T-cell (primary cell): ENCODE measurements around the gene TSPO. TPM values are rescaled to one million over a fixed set of nuclear protein-coding genes. Genes with fewer than 3 reads are reported as not detected.

Source experiments
- ATAC-seq, 4 experiments: fragments of 200-7000 bp in 3 of 4; fragments of 150-1000 bp in 1 of 4; cut with Tn5 transposase; replicated peaks in 1 of 4; 1 replicate in 3 of 4; 2 replicates in 1 of 4; pipeline ENCODE4 v1.10.0; 2021; ENCODE audit warnings: moderate library complexity in 3 of 4, mild to moderate bottlenecking in 2 of 4, moderate number of reproducible peaks in 1 of 4
- CTCF ChIA-PET, 2 donors: fragments of 300-600 bp; sonication (Branson Sonifier 250); formaldehyde crosslinking; loops; one replicate each; lab custom pipeline; 2022; ENCODE audit warnings: antibody characterized with exemption in 2 of 2; lab: Charles Lee
- POLR2A ChIA-PET, 2 donors: fragments of 300-600 bp; sonication (Branson Sonifier 250); formaldehyde crosslinking; loops; one replicate each; lab custom pipeline; 2022; ENCODE audit warnings: antibody characterized with exemption in 2 of 2; lab: Charles Lee
- DNase-seq, 35 experiments: peaks; one replicate each; pipeline versions ENCODE4 v3.0.0 to v3.0.0-alpha.2; 2013 to 2023
- H3K27ac ChIP-seq: one replicate; pipeline ENCODE4 v1.5.1; 2013; ENCODE audit warnings: low read length
- H3K27me3 ChIP-seq, 2 experiments: replicated peaks in 1 of 2; 1 replicate in 1 of 2; 2 replicates in 1 of 2; pipeline versions ENCODE4 v1.6.1 to v1.7.0; 2013; ENCODE audit warnings: low read length in 1 of 2, mixed read lengths in 1 of 2; ENCODE audit not compliant: control insufficient read depth in 2 of 2, insufficient read depth in 2 of 2; ENCODE audit errors: extremely low read depth in 1 of 2
- H3K36me3 ChIP-seq, 2 donors: 1 replicate in 1 of 2; 2 replicates in 1 of 2; pipeline versions ENCODE4 v1.6.1 to v1.7.0; 2013; ENCODE audit warnings: low read length in 1 of 2; ENCODE audit not compliant: control insufficient read depth in 2 of 2, insufficient read depth in 1 of 2; ENCODE audit errors: extremely low read depth in 1 of 2
- H3K4me1 ChIP-seq, 2 experiments: 1 replicate in 1 of 2; 2 replicates in 1 of 2; pipeline versions ENCODE4 v1.6.1 to v1.7.0; 2013; ENCODE audit warnings: low read length in 2 of 2, mixed read lengths in 1 of 2; ENCODE audit not compliant: insufficient read depth in 2 of 2, control insufficient read depth in 1 of 2; ENCODE audit errors: extremely low read depth in 1 of 2
- H3K4me3 ChIP-seq, 2 donors: 1 replicate in 1 of 2; 2 replicates in 1 of 2; pipeline versions ENCODE4 v1.5.1 to v1.7.0; 2013; ENCODE audit warnings: mild to moderate bottlenecking in 2 of 2, low read length in 1 of 2, moderate library complexity in 1 of 2; ENCODE audit not compliant: control insufficient read depth in 1 of 2; ENCODE audit errors: extremely low read depth in 1 of 2
- H3K9me3 ChIP-seq: 2 replicates; pipeline ENCODE4 v1.7.0; 2013
- H3K27ac Mint-ChIP-seq, 2 donors: one replicate each; pipeline ENCODE4 v1.8.0; 2020 to 2021; ENCODE audit warnings: mild to moderate bottlenecking in 2 of 2, mixed read lengths in 2 of 2
- H3K27me3 Mint-ChIP-seq, 2 donors: one replicate each; pipeline ENCODE4 v1.8.0; 2021 to 2022; ENCODE audit warnings: mixed read lengths in 2 of 2
- H3K36me3 Mint-ChIP-seq: one replicate; pipeline ENCODE4 v1.8.0; 2021; ENCODE audit warnings: mixed read lengths
- H3K4me1 Mint-ChIP-seq, 3 donors: one replicate each; pipeline ENCODE4 v1.8.0; 2020 to 2022; ENCODE audit warnings: mixed read lengths in 3 of 3, mild to moderate bottlenecking in 1 of 3
- H3K4me3 Mint-ChIP-seq, 3 donors: one replicate each; pipeline ENCODE4 v1.8.0; 2020 to 2022; ENCODE audit warnings: mild to moderate bottlenecking in 3 of 3, mixed read lengths in 3 of 3, moderate library complexity in 3 of 3
- H3K9me3 Mint-ChIP-seq, 3 donors: one replicate each; pipeline ENCODE4 v1.8.0; 2020 to 2022; ENCODE audit warnings: mixed read lengths in 3 of 3
- WGBS: methylation state at CpG from one replicate; pipeline ENCODE4 v1.1.5; 2013; ENCODE audit warnings: missing lambda C conversion rate; ENCODE audit not compliant: insufficient coverage; 5-methylcytosine and 5-hydroxymethylcytosine counted together
- total RNA-seq, 35 experiments: library from RNA in 6 of 35; stranded (reverse) in 6 of 35; fragments of 120-200 nt in 1 of 35; gene quantifications; one replicate each; pipeline versions ENCODE4 v1.2.1 to v1.2.4 and lab custom pipeline; 2013 to 2026

TSPO gene
- total RNA-seq, 5 donors from 2014 or later (not counting 1 experiment from before 2014, with no cell fraction given): 50.2 to 128 (median 101) TPM

DNA sequence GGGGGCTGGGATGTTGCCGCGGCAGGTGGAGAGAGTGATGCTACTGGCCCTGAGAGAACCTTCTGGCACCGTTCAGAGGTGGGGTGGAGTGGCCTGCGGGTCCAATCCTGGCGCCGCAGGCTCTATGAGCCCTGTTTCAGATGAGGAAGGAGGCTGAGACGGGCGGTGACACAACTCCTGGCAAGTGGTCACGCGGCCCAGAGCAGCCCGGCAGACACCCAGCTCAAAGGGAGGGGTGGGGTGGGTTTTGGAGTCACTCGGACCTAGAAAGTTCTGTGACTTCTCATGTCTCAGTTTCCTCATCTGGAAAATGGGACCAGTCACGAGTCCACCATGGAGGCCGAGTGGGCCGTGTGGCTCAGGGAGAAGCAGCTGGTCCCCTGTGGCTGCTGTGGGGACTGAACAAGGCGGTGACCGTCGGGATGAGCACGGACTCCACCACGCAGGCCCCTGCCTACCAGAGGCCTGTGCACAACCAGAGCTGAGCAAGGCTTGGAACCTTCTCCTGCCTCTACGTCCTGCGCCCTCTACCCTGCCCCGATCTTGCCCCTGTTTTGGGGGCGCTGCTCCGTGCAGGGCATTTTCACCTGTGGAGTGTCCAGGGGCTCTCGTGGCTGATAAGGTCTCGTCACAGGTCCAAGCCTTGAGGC lies 3.7 kb downstream of the TSPO start:
- Mint-ChIP-seq H3K36me3 (peaks cover 3% of the 10 kb centered on the region), H3K4me3 (no peak overlapping the region), H3K27me3 (no peaks in the 10 kb centered on the region), H3K27ac (peak overlapping the region in 1 of 2 donors; percentile 16), H3K4me1 (peaks cover 17 to 36% (median 27%) of the 10 kb centered on the region in 3 donors), H3K9me3 (no peaks in the 10 kb centered on the region)
- DNase-seq (peak in 1 of 35 experiments; percentile 21), ATAC-seq (no peak)
- Histone ChIP-seq H3K27ac (no peak overlapping the region), H3K4me3 (no peak overlapping the region), H3K27me3 (no peaks in the 10 kb centered on the region), H3K36me3 (peaks cover 0 to 3% of the 10 kb centered on the region in 2 donors), H3K9me3 (no peaks in the 10 kb centered on the region), H3K4me1 (peaks cover 2 to 24% of the 10 kb centered on the region in 2 experiments)
- 93% methylated on average over 20 of the region's 27 CpGs for WGBS
- POLR2A ChIA-PET: no interaction called here
- CTCF ChIA-PET: no interaction called here

DNA sequence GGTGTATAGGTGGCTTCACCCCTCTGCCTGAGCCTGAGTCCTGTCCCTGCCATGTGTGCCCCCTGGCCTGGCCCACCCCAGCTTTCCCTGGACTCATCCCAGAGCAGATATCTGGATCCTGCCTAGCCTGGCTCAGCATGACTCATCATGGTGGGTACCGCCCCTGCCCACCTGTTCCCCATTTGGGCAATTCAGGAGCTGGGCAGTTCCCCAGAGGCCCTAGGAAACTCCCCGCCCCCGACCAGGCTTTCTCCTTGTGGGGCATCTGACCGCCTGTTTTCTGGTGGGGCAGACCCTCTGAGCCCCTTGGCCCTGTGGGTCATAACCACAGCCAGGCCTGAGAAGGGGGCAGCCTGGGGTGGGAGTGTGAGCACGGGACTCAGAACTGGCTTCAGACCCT lies 4.4 kb downstream of the TSPO start:
- Histone ChIP-seq H3K27me3 (no peaks in the 10 kb centered on the region), H3K9me3 (no peaks in the 10 kb centered on the region), H3K4me3 (no peak overlapping the region), H3K27ac (no peak overlapping the region), H3K4me1 (peaks cover 2 to 20% of the 10 kb centered on the region in 2 experiments), H3K36me3 (peaks cover 0 to 7% of the 10 kb centered on the region in 2 donors)
- H3K4me3 Mint-ChIP-seq: no peak overlapping the region
- no peak for DNase-seq
- 71% methylated on average over 5 of the region's 5 CpGs for WGBS
- no peak overlapping the region for H3K27ac Mint-ChIP-seq
- H3K4me1 Mint-ChIP-seq: peaks cover 15 to 31% (median 23%) of the 10 kb centered on the region in 3 donors
- ChIA-PET CTCF (no interaction called here), POLR2A (no interaction called here)
- no peak for ATAC-seq
- peaks cover 7% of the 10 kb centered on the region for H3K36me3 Mint-ChIP-seq
- H3K27me3 Mint-ChIP-seq: no peaks in the 10 kb centered on the region
- no peaks in the 10 kb centered on the region for H3K9me3 Mint-ChIP-seq

DNA sequence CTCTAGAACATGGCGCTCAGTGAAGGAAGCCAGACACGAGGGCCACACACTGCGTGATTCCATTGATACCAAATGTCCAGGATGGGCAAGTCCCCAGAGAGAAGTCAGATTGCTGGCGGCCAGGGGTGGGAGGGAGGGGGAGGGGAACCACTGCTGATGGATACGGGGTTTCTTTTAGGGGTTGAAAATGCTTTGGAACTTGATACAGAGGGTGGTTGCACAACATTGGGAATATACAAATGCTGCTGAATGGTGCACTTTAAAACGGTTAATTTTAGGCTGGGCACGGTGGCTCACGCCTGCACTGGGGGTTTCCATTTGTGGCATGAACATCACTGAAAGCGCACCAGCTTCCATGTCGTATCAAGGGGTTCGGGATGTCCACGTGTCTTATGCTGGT lies 5.1 kb downstream of the TSPO start:
- H3K4me1 Mint-ChIP-seq: peaks cover 11 to 27% (median 20%) of the 10 kb centered on the region in 3 donors
- H3K4me3 Mint-ChIP-seq: no peak overlapping the region
- Histone ChIP-seq H3K4me3 (no peak overlapping the region), H3K9me3 (no peaks in the 10 kb centered on the region), H3K36me3 (peaks cover 0 to 7% of the 10 kb centered on the region in 2 donors), H3K27me3 (no peaks in the 10 kb centered on the region), H3K27ac (no peak overlapping the region), H3K4me1 (peaks cover 2 to 15% of the 10 kb centered on the region in 2 experiments)
- no peaks in the 10 kb centered on the region for H3K9me3 Mint-ChIP-seq
- CTCF ChIA-PET: no interaction called here
- no peak for DNase-seq
- no peaks in the 10 kb centered on the region for H3K27me3 Mint-ChIP-seq
- H3K27ac Mint-ChIP-seq: no peak overlapping the region
- POLR2A ChIA-PET: no interaction called here
- H3K36me3 Mint-ChIP-seq: peaks cover 7% of the 10 kb centered on the region
- 88% methylated on average over 12 of the region's 12 CpGs for WGBS
- ATAC-seq: no peak

DNA sequence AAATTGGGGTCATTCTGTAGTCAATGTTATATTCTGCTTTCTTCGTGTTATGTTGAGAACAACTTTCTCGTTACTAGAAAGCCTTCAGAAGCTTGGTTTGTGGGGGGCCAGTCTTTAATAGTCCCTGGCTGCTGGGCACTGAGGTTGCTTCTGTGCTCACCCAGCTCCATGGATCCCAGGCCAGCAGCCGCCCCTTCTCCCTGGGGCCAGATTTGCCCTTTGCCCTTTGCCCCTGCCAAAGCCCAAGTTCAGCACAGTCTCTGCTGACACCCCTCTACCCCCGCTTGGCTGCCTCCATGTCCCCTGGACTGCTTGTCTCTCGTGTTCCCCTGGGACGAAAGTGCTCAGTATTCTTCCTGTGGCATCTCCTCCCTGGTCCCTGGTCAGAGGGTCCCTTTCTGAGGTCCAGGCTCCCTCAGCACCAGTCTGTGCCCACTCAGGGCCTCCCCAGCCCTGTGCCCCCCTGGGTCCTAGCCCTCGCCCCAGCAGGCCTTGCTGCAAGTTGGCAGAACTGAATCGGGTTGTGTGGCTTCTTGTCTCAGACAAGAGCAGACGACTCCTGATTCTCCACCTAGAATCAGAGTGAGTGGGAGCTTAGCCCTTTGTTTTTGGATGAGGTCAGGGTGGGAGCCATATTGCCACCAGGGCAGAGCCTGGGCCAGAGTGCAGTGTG lies 6.7 kb downstream of the TSPO start:
- no peaks in the 10 kb centered on the region for H3K27me3 Mint-ChIP-seq
- WGBS: 89% methylated on average over 6 of the region's 9 CpGs
- Histone ChIP-seq H3K4me3 (no peak overlapping the region), H3K9me3 (no peaks in the 10 kb centered on the region), H3K27me3 (no peaks in the 10 kb centered on the region), H3K27ac (no peak overlapping the region), H3K36me3 (peaks cover 0 to 7% of the 10 kb centered on the region in 2 donors), H3K4me1 (peaks cover 0 to 6% of the 10 kb centered on the region in 2 experiments)
- no peak overlapping the region for H3K27ac Mint-ChIP-seq
- no peak overlapping the region for H3K4me3 Mint-ChIP-seq
- ChIA-PET CTCF (no interaction called here), POLR2A (no interaction called here)
- no peaks in the 10 kb centered on the region for H3K9me3 Mint-ChIP-seq
- ATAC-seq: no peak
- DNase-seq: no peak
- H3K36me3 Mint-ChIP-seq: peaks cover 10% of the 10 kb centered on the region
- H3K4me1 Mint-ChIP-seq: peaks cover 5 to 19% (median 13%) of the 10 kb centered on the region in 3 donors

DNA sequence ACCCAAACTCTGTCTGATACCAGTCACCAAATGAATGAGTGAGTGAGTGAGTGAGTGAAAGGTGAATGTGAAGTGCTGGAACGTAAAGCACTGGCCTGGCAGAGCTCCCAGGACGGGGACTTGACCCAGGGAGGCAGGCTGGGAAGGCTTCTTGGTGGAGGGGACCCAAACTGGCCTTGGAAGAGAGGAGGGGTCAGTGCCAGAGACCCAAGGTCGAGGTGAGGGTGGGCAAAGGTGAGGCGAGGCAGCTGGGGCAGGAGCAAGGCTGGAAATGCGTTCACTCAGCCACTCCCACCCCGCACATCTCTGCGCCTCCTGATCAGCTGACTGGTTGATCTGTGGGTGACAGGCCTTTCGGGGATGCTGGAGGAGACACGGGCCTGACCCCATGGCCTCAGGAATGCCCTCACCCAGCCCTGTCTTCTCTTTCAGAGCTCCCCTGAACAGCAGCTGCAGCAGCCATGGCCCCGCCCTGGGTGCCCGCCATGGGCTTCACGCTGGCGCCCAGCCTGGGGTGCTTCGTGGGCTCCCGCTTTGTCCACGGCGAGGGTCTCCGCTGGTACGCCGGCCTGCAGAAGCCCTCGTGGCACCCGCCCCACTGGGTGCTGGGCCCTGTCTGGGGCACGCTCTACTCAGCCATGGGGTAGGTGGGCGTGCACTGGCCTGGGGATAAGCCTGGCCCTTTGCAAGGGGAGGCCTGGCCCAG lies 7.6 kb downstream of the TSPO start:
- ATAC-seq (no peak), DNase-seq (no peak)
- no peak overlapping the region for H3K27ac Mint-ChIP-seq
- ChIA-PET POLR2A (no interaction called here), CTCF (no interaction called here)
- Histone ChIP-seq H3K27ac (no peak overlapping the region), H3K4me3 (no peak overlapping the region), H3K27me3 (no peaks in the 10 kb centered on the region), H3K36me3 (peaks cover 0 to 7% of the 10 kb centered on the region in 2 donors), H3K9me3 (no peaks in the 10 kb centered on the region), H3K4me1 (peaks cover 0 to under 1% of the 10 kb centered on the region in 2 experiments)
- 94% methylated on average over 20 of the region's 24 CpGs for WGBS
- no peaks in the 10 kb centered on the region for H3K27me3 Mint-ChIP-seq
- H3K4me1 Mint-ChIP-seq: peaks cover 2 to 18% (median 10%) of the 10 kb centered on the region in 3 donors
- H3K4me3 Mint-ChIP-seq: no peak overlapping the region
- H3K36me3 Mint-ChIP-seq: peaks cover 10% of the 10 kb centered on the region
- H3K9me3 Mint-ChIP-seq: no peaks in the 10 kb centered on the region

DNA sequence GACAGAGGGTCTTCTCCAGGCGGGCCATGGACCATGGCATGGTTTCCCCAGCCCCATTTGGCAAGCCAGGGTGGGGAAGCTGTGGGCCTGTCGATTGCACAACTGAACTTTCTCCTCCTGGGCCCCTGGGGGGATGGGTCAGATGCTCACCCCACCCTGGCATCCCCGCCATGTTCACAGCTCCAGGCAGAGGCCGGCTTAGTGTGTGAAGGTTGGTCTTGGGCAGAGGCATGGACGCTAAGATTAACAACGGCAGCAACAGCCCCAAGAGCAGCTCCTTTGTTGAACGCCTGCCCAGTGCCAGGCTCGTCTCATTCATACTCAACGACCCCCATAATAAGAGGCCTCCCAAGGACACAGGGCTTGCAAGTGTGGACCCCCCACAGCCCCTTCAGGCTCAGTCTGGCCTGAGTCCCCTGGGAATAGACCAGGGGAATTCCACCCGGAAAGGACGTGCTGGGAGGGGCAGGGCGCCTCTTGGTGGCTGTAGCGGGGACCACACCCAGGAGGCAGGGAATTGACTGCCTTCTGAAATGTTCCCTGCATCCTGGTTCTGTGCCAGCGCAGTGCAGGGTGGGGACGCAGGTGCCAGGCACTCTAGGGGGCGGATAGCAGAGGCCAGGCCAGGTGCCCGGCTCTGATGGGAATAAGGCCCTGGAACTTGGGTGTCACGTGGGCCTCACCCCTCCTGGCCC lies 8.3 kb downstream of the TSPO start:
- Histone ChIP-seq H3K36me3 (peaks cover 0 to 7% of the 10 kb centered on the region in 2 donors), H3K4me3 (no peak overlapping the region), H3K27me3 (no peaks in the 10 kb centered on the region), H3K27ac (no peak overlapping the region), H3K4me1 (no peaks in the 10 kb centered on the region), H3K9me3 (no peaks in the 10 kb centered on the region)
- H3K36me3 Mint-ChIP-seq: peaks cover 10% of the 10 kb centered on the region
- CTCF ChIA-PET: no interaction called here
- POLR2A ChIA-PET: no interaction called here
- no peaks in the 10 kb centered on the region for H3K9me3 Mint-ChIP-seq
- H3K4me1 Mint-ChIP-seq: peaks cover 2 to 17% (median 15%) of the 10 kb centered on the region in 3 donors
- WGBS: 95% methylated on average over 13 of the region's 18 CpGs
- H3K4me3 Mint-ChIP-seq: no peak overlapping the region
- no peaks in the 10 kb centered on the region for H3K27me3 Mint-ChIP-seq
- ATAC-seq: no peak
- DNase-seq: no peak
- no peak overlapping the region for H3K27ac Mint-ChIP-seq
